HG03432 (cell line): Measurements from ENCODE around the gene NAPA.

Experiments
- ATAC-seq: cut with Tn5 transposase; IDR thresholded peaks from one replicate; pipeline ENCODE4 v1.9.1; 2021; ENCODE audit warnings: mild to moderate bottlenecking, moderate library complexity; ENCODE audit not compliant: unreplicated experiment

NAPA gene

DNA sequence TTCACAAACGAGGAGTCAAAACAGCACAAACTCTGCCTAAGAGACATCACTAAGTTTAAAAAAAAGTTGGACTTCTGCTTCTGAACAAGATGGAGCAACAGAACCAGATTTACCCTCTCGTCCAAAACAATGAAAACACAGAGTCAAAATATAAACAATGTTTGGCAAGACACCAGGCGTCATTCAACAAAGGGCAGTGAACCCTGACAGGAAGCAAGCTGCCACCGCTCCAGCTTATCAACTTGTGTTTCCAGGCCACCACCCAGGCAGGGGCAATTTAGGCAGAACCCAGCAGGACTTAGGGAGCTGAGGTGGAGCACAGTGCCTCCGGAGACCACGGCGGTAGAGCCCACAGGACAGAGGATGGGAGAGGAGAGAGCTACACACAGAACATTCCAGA is 8.6 kb upstream of the NAPA start:
- no peak for ATAC-seq

GRCh38 chr19:47521473-47522180 is 6.8 kb upstream of the NAPA start:
- ATAC-seq = no peak

DNA sequence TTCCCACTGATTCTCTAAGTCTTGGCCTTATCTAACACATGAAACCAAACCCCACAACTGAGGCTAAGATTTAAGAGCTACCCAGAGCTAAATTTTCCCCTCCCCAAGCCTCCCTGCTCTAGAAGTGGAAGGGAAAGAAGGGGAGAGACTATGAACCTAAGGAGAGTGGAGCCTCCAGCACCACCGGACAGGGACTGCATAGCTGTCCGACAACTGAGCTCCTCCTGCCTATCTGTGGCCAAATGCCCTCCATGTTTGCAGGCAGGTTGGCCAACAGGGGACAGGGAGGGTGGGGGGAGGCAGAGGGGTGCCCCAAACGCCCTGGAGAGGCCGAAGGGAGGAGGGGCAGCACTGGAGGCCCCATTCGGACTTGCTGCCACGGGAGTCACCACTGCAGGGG is 6.0 kb upstream of the NAPA start:
- ATAC-seq = no peak

DNA sequence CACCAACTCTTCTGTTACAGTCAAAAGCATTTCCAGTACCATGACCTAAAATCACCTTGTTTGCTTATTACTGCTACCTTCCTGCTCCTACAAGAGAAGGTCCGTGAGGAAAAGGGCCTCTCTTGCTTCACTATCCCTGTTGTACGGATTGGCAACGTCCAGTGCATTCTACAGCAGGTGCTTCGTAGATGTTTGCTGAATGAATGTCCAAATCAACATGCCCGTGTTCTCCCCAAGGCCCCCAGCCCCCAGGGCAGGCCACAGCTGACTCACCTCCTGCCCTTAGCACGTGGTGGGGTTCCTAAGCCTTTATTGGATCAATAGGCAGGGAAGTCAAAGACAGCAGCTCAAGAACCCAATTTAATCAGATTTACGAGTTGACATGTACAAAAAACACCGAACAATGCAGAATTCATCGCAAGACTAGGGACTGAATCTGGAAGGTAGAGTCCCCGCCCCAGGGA is 5.5 kb upstream of the NAPA start:
- no peak for ATAC-seq

DNA sequence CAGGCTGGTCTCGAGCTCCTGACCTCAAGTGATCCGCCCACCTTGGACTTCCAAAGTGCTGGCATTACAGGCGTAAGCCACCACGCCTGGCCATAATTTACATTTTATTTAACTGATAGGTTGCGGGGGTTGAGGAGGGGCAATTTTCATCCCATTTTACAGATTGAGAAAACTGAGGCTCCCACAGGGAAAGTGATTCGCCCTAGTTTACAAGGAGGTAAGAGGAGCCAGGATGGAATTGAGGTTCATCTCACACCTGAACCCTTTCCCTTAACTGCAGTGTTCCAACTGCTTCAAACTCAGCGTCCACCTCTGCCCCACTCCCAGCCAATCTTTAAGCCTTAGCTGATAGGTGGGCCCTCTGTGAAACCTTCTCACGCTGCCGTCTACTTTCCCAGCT is 4.0 kb upstream of the NAPA start:
- no peak for ATAC-seq

- no peak for ATAC-seq
These were observed 3.3 kb upstream of the NAPA start for GRCh38 chr19:47518139-47518538.

GRCh38 chr19:47514151-47514868 is 553 bp downstream of the NAPA start:
- peak; percentile 3 for ATAC-seq

DNA sequence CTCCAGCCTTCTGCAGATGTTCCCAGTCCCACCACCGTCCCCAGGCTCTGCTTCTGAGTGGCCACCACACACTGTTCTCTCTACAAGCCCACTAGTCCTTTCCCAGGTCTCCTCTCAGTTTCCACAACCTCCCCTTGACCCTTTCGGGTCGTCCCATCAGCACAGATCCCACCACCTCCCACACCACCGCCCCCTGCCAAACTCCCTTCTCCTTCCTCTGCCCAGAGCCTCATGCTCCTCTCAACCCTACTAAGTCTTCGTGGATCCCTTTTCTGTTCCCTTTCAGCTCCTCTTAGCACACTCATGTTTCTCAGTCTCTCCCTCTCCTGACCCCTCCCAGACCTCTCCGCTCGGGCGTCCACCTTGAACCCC is 1.9 kb downstream of the NAPA start:
- ATAC-seq = no peak

GRCh38 chr19:47512183-47512947 is 2.5 kb downstream of the NAPA start:
- ATAC-seq = no peak

- no peak for ATAC-seq
These were observed 3.2 kb downstream of the NAPA start for GRCh38 chr19:47511681-47512080.

DNA sequence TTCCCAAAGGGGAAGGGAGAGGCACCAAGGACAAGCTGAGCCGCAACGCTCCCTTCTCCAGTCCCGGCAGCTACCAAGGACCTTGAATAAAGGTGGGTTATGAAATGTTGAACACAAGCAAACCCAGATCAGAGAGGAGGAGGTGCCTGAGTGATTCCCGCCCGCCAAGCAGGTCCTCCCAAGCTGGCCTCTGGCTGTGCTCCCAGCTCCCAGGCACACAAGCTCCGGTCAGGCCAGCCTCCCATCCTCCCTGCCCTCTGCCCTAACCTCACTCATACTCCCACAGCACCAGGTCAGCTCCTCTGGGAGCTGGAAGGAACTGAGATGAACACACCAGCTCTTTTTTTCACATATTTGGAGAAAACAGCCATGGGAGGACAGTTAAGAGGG is 3.7 kb downstream of the NAPA start:
- ATAC-seq = no peak

DNA sequence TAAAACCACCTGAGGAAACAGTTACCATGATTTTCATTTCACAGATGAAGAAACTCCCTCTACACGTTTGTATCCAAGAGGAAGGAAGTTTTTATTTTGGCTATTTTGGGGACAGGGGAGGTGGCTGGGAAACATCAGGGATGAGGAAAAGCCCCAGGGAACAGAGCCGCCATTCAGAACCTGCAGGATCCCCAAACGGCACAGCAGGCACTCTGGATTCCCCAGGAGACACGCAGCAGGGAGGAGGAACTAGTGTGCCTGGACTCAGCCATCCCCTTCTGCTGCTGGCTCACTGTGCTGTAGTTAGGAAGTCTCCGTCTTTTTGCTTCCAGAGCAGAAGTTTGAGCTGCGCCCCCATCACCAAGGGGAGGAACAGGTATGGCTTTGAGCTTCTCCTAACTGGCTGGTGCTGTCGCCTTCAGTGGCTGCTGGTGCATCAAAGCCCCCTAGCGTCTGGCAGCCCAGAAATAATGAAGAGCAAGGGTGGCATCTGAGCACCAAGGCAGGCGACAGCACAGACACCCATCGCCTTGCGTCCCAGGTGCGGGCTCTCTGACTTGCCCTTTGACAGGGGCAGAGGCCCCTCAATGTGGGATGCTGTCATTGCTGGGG is 4.2 kb downstream of the NAPA start:
- no peak for ATAC-seq

DNA sequence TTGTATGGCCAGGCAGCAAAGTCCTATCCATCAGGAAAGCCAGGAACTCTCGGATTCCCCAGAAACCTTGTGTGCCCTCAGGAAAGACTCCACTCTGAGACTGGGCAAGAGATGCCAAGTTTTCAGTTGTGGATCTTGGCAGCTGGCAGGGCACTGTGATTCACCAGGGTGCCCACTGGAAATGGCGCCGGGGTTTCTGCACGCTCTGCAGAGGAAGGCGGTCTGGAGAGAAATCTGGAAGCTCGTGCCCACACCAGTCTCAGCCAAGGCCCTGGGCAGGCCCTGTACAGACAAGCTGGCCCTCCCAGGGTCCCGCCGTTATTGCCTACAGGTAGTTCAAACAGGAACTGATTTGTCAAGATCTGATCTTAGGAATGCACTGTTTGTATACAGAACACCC is 4.9 kb downstream of the NAPA start:
- no peak for ATAC-seq

DNA sequence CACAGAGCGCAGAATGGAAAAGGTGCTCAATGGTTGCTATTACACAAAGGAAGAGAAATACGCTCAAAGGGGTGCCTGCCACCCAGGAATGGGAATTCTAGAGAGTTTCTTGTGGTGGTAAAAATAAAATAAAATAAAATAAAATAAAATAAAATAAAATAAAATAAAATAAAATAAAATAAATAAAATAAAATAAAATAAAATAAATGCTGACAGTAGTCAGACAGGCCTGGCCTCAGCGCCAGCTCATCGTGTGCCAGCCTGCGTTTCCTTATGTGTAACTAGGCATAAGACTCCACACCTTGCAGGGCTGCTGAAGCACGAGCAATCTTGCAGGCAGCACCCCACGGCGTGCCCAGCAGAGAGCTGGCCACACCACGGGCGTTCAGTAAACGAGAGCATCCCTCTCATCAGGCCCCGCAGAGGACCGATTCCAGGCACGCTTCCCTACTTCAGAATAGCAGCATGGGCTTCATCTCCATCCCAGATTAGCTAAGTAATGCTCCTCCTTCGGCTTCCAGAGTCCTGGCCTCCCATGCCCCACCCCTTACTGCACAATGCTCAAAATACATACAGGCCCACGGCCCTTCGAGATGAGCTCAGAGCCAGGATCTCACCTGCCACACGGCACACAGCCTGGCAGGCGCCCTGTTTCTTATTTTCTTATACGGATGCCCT is 5.6 kb downstream of the NAPA start:
- ATAC-seq = no peak

GRCh38 chr19:47508721-47509120 is 6.1 kb downstream of the NAPA start:
- ATAC-seq = no peak

- ATAC-seq = no peak
These were observed 6.8 kb downstream of the NAPA start for GRCh38 chr19:47507924-47508553.

- no peak for ATAC-seq
These were observed 7.9 kb downstream of the NAPA start for GRCh38 chr19:47507012-47507411.

DNA sequence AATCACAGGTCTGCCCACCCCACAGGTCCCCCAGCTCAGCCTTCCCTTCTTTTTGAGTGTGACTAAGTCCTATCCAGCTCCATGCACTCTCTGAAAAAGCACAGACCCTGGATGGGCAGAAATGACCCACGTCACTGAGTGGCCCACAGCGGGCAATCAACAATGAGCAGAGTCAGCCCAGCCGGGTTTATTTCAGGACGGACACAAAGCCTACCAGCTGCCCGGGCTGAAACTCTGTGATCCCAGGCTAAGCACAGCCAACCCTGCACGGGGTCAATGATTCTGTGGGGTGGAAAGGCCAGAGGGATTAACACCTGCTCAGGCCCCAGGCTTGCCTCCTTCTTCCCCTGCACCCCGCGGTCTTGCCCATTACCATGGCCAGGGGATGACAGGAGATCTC is 8.4 kb downstream of the NAPA start:
- no peak for ATAC-seq

DNA sequence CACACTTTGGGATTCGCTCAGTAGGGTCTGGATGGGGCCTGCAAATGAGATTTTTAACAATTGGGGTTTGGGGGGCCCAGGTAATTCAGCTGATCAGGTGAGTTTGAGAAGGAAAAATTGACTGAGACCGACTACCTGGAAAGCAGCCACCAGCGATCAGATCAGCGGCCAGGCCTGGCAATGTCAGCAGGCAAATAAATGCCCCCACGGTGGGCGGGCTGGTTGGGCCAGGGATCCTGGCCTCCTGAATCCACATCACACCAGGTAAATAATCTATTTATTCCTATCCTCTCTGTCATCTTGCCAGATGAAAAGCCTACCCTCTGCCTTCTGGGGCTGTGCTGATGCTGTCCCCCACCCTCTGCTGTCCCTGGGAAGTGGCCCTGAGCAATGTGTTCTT is 9.4 kb downstream of the NAPA start:
- ATAC-seq = no peak

- ATAC-seq = no peak
These were observed 11.1 kb downstream of the NAPA start for GRCh38 chr19:47503826-47504150.
